H1 (cell line): ENCODE results near the gene LIG1. TPM values are rescaled to one million over a fixed set of nuclear protein-coding genes. Genes with fewer than 3 reads are reported as not detected.

Source experiments
- CHD1 ChIP-seq: IDR thresholded peaks from 2 replicates; pipeline ENCODE4 v1.6.1; 2012; ENCODE audit warnings: low read depth, low read length, improper control_type of control experiment
- GTF2F1 ChIP-seq: IDR thresholded peaks from 2 replicates; pipeline ENCODE4 v1.6.1; 2012; ENCODE audit warnings: low read depth, low read length, improper control_type of control experiment, borderline replicate concordance
- HDAC2 ChIP-seq, 2 experiments: fragments of 300-600 bp in 1 of 2; sonication (generic) in 1 of 2; IDR thresholded peaks; 2 replicates each; pipeline ENCODE4 v1.6.1; 2011 to 2012; ENCODE audit warnings: low read depth in 2 of 2, low read length in 2 of 2, mild to moderate bottlenecking in 2 of 2, moderate library complexity in 2 of 2, borderline replicate concordance in 1 of 2, inconsistent platforms in 1 of 2
- HDAC6 ChIP-seq: IDR thresholded peaks from one replicate; pipeline ENCODE4 v1.7.1; 2012; ENCODE audit warnings: low read depth, mild to moderate bottlenecking, inconsistent platforms, low read length, moderate library complexity
- NRF1 ChIP-seq: IDR thresholded peaks from 2 replicates; pipeline ENCODE4 v1.6.1; 2011; ENCODE audit warnings: mild to moderate bottlenecking, low read depth, low read length, improper control_type of control experiment
- POLR2A ChIP-seq, 2 experiments: IDR thresholded peaks; 1 replicate in 1 of 2; 2 replicates in 1 of 2; pipeline ENCODE4 v1.6.1; 2011; ENCODE audit warnings: low read depth in 2 of 2, low read length in 2 of 2, mild to moderate bottlenecking in 2 of 2; ENCODE audit errors: control extremely low read depth in 1 of 2
- RBBP5 ChIP-seq: IDR thresholded peaks from 2 replicates; pipeline ENCODE4 v1.7.1; 2012; ENCODE audit warnings: low read depth, mild to moderate bottlenecking, inconsistent platforms, low read length, moderate library complexity, borderline replicate concordance
- SAP30 ChIP-seq: fragments of 300-600 bp; sonication (generic); IDR thresholded peaks from 2 replicates; pipeline ENCODE4 v1.7.1; 2012; ENCODE audit warnings: low read length, moderate library complexity, mild to moderate bottlenecking, inconsistent platforms; ENCODE audit not compliant: insufficient read depth, insufficient replicate concordance
- SP4 ChIP-seq: IDR thresholded peaks from 2 replicates; pipeline ENCODE4 v1.6.1; 2012; ENCODE audit warnings: low read length, inconsistent platforms
- TBP ChIP-seq: IDR thresholded peaks from 2 replicates; pipeline ENCODE4 v1.6.1; 2011; ENCODE audit warnings: low read depth, low read length, improper control_type of control experiment
- TCF12 ChIP-seq: IDR thresholded peaks from 2 replicates; pipeline ENCODE4 v1.6.1; 2011; ENCODE audit warnings: low read depth, mild to moderate bottlenecking, low read length
- ZNF274 ChIP-seq: IDR thresholded peaks from 2 replicates; pipeline ENCODE4 v1.7.0; 2012; ENCODE audit warnings: low read length, borderline replicate concordance; ENCODE audit errors: extremely low read depth
- polyA plus RNA-seq, 7 experiments: library from polyadenylated mRNA; depleted of rRNA in 3 of 7; stranded (reverse) in 5 of 7; unstranded in 2 of 7; fragments of >200 nt in 5 of 7; fragments of 200-250 nt in 2 of 7; gene quantifications; 1 replicate in 5 of 7; 2 replicates in 1 of 7; 4 replicates in 1 of 7; pipeline versions ENCODE4 v1.2.1 to v1.2.3, GENCODE V29; 2011 to 2013; ENCODE audit warnings: missing spikeins in 2 of 7, mixed read lengths in 2 of 7
- total RNA-seq: library from RNA; stranded (reverse); fragmentation: NEBNext Ultra II Directional; extraction: Animal tissue kit (Norgen Biotek cat#: 25700); gene quantifications from 2 replicates; pipeline ENCODE4 v1.2.1, GENCODE V29; 2021
- TF ChIP-seq, protein P1 (sequence below): IDR thresholded peaks from 2 replicates; pipeline ENCODE4 v1.6.1; 2011; ENCODE audit warnings: low read depth, mild to moderate bottlenecking, low read length; ENCODE audit not compliant: insufficient read depth
- TF ChIP-seq, protein P2 (sequence below), 3 experiments: IDR thresholded peaks; 1 replicate in 2 of 3; 2 replicates in 1 of 3; pipeline versions ENCODE4 v1.5.1 to v1.6.1; 2011; ENCODE audit warnings: low read length in 3 of 3, mild to moderate bottlenecking in 3 of 3, inconsistent platforms in 2 of 3, low read depth in 1 of 3, moderate library complexity in 1 of 3; ENCODE audit not compliant: insufficient read depth in 1 of 3; ENCODE audit errors: control extremely low read depth in 1 of 3

Gene LIG1
- total and polyA plus RNA-seq, 2 of the 8 experiments (the other 6 are each of a cell fraction or from before 2014, with no cell fraction given): 67.6 to 113 TPM

DNA sequence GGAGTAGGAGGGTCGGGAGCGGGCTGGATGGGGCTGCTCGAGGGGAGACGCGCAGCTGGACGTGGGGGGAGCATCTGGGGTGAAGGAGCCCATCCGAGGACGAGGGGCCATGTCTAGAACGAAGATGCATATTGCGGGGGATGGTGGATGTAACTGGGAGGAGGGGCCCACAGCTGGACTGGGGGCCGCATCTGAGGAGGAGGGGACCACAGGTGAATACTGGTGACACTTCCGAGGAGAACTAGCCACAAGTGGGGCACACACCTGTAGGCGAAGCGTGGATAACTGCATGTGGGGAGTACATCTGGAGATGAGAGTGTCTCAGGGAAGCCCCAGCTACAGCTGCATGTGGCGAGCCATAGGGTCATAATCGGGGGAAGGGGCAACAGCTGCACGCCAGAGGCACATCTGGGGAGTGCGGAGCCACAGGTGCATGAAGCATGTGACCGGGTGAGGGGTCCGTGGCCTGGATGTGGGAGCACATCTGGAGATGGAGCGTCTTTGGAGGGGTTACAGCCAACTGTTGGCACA lies 738 bp upstream of the LIG1 start (continued):
- TF ChIP-seq, protein P1, sequence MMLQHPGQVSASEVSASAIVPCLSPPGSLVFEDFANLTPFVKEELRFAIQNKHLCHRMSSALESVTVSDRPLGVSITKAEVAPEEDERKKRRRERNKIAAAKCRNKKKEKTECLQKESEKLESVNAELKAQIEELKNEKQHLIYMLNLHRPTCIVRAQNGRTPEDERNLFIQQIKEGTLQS: no peak
- TF ChIP-seq TBP (no peak), SAP30 (peak; percentile 50), TCF12 (0 out of 2 replicates have a peak, but pooled peaks have one; percentile 43), NRF1 (no peak), ZNF274 (no peak), HDAC2 (IDR thresholded peaks at IDR 0.05; ENCODE audit: borderline replicate concordance in 1 of 2, low read depth in 2 of 2, low read length in 2 of 2) (peak in 1 of 2 experiments; percentile 58; a peak in 1 of 4 replicates), POLR2A (IDR thresholded peaks at IDR 0.05; ENCODE audit: control extremely low read depth in 1 of 2, low read depth in 2 of 2, low read length in 2 of 2) (no peak), SP4 (no peak), GTF2F1 (no peak), HDAC6 (no peak), RBBP5 (0 out of 2 replicates have a peak, but pooled peaks have one; percentile 12), CHD1 (no peak)
- TF ChIP-seq, protein P2, sequence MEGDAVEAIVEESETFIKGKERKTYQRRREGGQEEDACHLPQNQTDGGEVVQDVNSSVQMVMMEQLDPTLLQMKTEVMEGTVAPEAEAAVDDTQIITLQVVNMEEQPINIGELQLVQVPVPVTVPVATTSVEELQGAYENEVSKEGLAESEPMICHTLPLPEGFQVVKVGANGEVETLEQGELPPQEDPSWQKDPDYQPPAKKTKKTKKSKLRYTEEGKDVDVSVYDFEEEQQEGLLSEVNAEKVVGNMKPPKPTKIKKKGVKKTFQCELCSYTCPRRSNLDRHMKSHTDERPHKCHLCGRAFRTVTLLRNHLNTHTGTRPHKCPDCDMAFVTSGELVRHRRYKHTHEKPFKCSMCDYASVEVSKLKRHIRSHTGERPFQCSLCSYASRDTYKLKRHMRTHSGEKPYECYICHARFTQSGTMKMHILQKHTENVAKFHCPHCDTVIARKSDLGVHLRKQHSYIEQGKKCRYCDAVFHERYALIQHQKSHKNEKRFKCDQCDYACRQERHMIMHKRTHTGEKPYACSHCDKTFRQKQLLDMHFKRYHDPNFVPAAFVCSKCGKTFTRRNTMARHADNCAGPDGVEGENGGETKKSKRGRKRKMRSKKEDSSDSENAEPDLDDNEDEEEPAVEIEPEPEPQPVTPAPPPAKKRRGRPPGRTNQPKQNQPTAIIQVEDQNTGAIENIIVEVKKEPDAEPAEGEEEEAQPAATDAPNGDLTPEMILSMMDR (IDR thresholded peaks at IDR 0.05; ENCODE audit: control extremely low read depth in 1 of 3, insufficient read depth in 1 of 3, low read depth in 1 of 3, low read length in 3 of 3): no peak
